GM23338 (cell line): ENCODE data around the gene ADGRV1. TPM values are rescaled to one million over a fixed set of nuclear protein-coding genes. Genes with fewer than 3 reads are reported as not detected.

Source experiments
- ATAC-seq: fragments of 200-7000 bp; cut with Tn5 transposase; 3 replicates; pipeline ENCODE4 v1.9.1; 2020
- DNase-seq: peaks from one replicate; pipeline ENCODE4 v3.0.0-alpha.2; 2015; ENCODE audit warnings: low spot score
- H2AFZ ChIP-seq: fragments of 200-600 bp; sonication (generic); 2 replicates; pipeline ENCODE4 v1.8.0; 2016; ENCODE audit warnings: antibody characterized with exemption, mild to moderate bottlenecking, moderate library complexity
- H3F3A ChIP-seq: fragments of 200-600 bp; sonication (generic); replicated peaks from 2 replicates; pipeline ENCODE4 v1.8.0; 2017; ENCODE audit warnings: antibody characterized with exemption, mixed run types, low read depth
- H3K27ac ChIP-seq: fragments of 200-600 bp; sonication (generic); 2 replicates; pipeline ENCODE4 v1.6.1; 2016; ENCODE audit warnings: low read depth
- H3K27me3 ChIP-seq: fragments of 200-600 bp; sonication (generic); 2 replicates; pipeline ENCODE4 v1.8.0; 2016; ENCODE audit warnings: mild to moderate bottlenecking, mixed run types, moderate library complexity; ENCODE audit not compliant: insufficient read depth
- H3K36me3 ChIP-seq: fragments of 200-600 bp; sonication (generic); 2 replicates; pipeline ENCODE4 v1.8.0; 2016; ENCODE audit warnings: mild to moderate bottlenecking; ENCODE audit not compliant: insufficient read depth
- H3K4me1 ChIP-seq: fragments of 200-600 bp; sonication (generic); 2 replicates; pipeline ENCODE4 v1.8.0; 2016; ENCODE audit warnings: mild to moderate bottlenecking, moderate library complexity; ENCODE audit not compliant: insufficient read depth
- H3K4me2 ChIP-seq: fragments of 200-600 bp; sonication (generic); 2 replicates; pipeline ENCODE4 v1.7.1; 2017; ENCODE audit warnings: mixed run types
- H3K4me3 ChIP-seq: fragments of 200-600 bp; sonication (generic); 2 replicates; pipeline ENCODE4 v1.6.1; 2016; ENCODE audit warnings: mixed run types
- H3K79me2 ChIP-seq: fragments of 200-600 bp; sonication (generic); replicated peaks from 2 replicates; pipeline ENCODE4 v1.8.0; 2017; ENCODE audit warnings: mild to moderate bottlenecking; ENCODE audit not compliant: insufficient read depth
- H3K9me2 ChIP-seq: fragments of 200-600 bp; sonication (generic); 2 replicates; pipeline ENCODE4 v1.8.0; 2017; ENCODE audit not compliant: insufficient read depth
- H4K20me1 ChIP-seq: fragments of 200-600 bp; sonication (generic); replicated peaks from 2 replicates; pipeline ENCODE4 v1.8.0; 2017; ENCODE audit warnings: mild to moderate bottlenecking; ENCODE audit not compliant: insufficient read depth
- H3K27ac Mint-ChIP-seq: 2 replicates; pipeline ENCODE4 v1.8.0; 2020; ENCODE audit warnings: inconsistent platforms, mild to moderate bottlenecking, moderate library complexity, mixed read lengths
- H3K27me3 Mint-ChIP-seq: 3 replicates; pipeline ENCODE4 v1.8.0; 2022; ENCODE audit warnings: low read depth, mild to moderate bottlenecking, moderate library complexity, mixed read lengths, inconsistent platforms; ENCODE audit not compliant: insufficient read depth, poor library complexity
- H3K36me3 Mint-ChIP-seq: 3 replicates; pipeline ENCODE4 v1.8.0; 2021; ENCODE audit warnings: low read depth, mild to moderate bottlenecking, inconsistent platforms, moderate library complexity, mixed read lengths
- H3K4me1 Mint-ChIP-seq: 3 replicates; pipeline ENCODE4 v1.8.0; 2020; ENCODE audit warnings: mild to moderate bottlenecking, inconsistent platforms, mixed read lengths
- H3K4me3 Mint-ChIP-seq: 3 replicates; pipeline ENCODE4 v1.8.0; 2021; ENCODE audit warnings: moderate library complexity, mild to moderate bottlenecking, inconsistent platforms, mixed read lengths
- H3K9me3 Mint-ChIP-seq: 3 replicates; pipeline ENCODE4 v1.8.0; 2020; ENCODE audit warnings: moderate library complexity, mild to moderate bottlenecking, inconsistent platforms, mixed read lengths
- CREB1 ChIP-seq: fragments of 250-450 bp; sonication (Bioruptor Pico); IDR thresholded peaks from 2 replicates; pipeline ENCODE4 v1.5.0; 2020; ENCODE audit warnings: low read depth, mild to moderate bottlenecking, moderate library complexity
- EZH2 ChIP-seq: fragments of 200-600 bp; sonication (generic); IDR thresholded peaks from one replicate; pipeline ENCODE4 v1.8.0; 2017; ENCODE audit warnings: antibody characterized with exemption, mild to moderate bottlenecking, low read depth; ENCODE audit not compliant: unreplicated experiment
- EZH2phosphoT487 ChIP-seq: fragments of 200-600 bp; sonication (generic); IDR thresholded peaks from one replicate; pipeline ENCODE4 v1.8.1; 2018; ENCODE audit warnings: antibody characterized with exemption; ENCODE audit not compliant: unreplicated experiment
- JUNB ChIP-seq: IDR thresholded peaks from one replicate; pipeline ENCODE4 v1.6.1; 2016; ENCODE audit warnings: antibody characterized with exemption; ENCODE audit not compliant: unreplicated experiment
- NANOG ChIP-seq: IDR thresholded peaks from 2 replicates; pipeline ENCODE4 v1.6.1; 2016; ENCODE audit warnings: antibody characterized with exemption, borderline replicate concordance
- POLR2AphosphoS5 ChIP-seq: IDR thresholded peaks from 2 replicates; pipeline ENCODE4 v1.6.1; 2016; ENCODE audit warnings: antibody characterized with exemption, low read depth
- STAT1 ChIP-seq: IDR thresholded peaks from one replicate; pipeline ENCODE4 v1.6.1; 2016; ENCODE audit warnings: antibody characterized with exemption; ENCODE audit not compliant: unreplicated experiment
- ZNF114 ChIP-seq: fragments of 250-450 bp; sonication (Bioruptor Pico); IDR thresholded peaks from 2 replicates; pipeline ENCODE4 v1.5.0; 2020; ENCODE audit warnings: mild to moderate bottlenecking, moderate library complexity
- ZNF331 ChIP-seq: fragments of 250-450 bp; sonication (Bioruptor Pico); IDR thresholded peaks from 2 replicates; pipeline ENCODE4 v1.5.0; 2020; ENCODE audit warnings: low read depth, mild to moderate bottlenecking, moderate library complexity
- polyA plus RNA-seq: library from polyadenylated mRNA; unstranded; fragments of >200 nt; fragmentation: Nextera tagmentation; extraction: Ambion mirVana; gene quantifications from 2 replicates; pipeline ENCODE4 v1.2.1, GENCODE V29; 2016
- total RNA-seq: library from RNA; depleted of rRNA; stranded (reverse); fragments of >200 nt; shearing (Covaris generic); gene quantifications from 2 replicates; pipeline ENCODE4 v1.2.3, GENCODE V29; 2014
- TF ChIP-seq, protein P1 (sequence below), 2 experiments: fragments of 200-600 bp in 1 of 2; sonication (generic) in 1 of 2; conservative IDR thresholded peaks; 2 replicates each; pipeline versions ENCODE4 v1.5.1 to v1.6.1; 2016 to 2017; ENCODE audit warnings: antibody characterized with exemption in 2 of 2, low read depth in 2 of 2, mild to moderate bottlenecking in 2 of 2, moderate library complexity in 1 of 2

ADGRV1 gene
- total and polyA plus RNA-seq, 2 experiments from 2014 or later, result 46.1 to 149 TPM

DNA sequence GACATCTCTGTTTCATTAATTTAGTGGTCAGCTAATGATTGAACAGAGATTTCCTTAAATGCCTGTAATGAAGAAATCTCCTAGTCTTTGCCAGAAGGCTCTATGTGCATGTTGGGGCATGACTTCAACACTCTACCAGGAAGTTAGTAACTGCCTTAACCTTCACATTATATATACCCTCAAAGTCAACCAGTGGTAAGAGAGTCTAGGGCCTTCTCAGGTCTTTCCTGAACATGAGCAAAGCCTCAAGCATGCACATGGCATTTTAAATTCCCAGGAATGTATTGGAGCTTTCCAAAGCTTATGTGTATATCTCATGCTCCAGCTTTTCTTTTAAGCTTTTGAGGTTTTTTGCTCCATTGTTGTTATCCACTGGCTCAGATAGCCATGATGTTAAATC, 436.2 kb downstream of the ADGRV1 start:
- H3K4me2 ChIP-seq, result no peak overlapping the region
- no peak overlapping the region for H3K27ac Mint-ChIP-seq
- H3K27me3 ChIP-seq, result no peaks in the 10 kb centered on the region
- TF ChIP-seq, protein P1, sequence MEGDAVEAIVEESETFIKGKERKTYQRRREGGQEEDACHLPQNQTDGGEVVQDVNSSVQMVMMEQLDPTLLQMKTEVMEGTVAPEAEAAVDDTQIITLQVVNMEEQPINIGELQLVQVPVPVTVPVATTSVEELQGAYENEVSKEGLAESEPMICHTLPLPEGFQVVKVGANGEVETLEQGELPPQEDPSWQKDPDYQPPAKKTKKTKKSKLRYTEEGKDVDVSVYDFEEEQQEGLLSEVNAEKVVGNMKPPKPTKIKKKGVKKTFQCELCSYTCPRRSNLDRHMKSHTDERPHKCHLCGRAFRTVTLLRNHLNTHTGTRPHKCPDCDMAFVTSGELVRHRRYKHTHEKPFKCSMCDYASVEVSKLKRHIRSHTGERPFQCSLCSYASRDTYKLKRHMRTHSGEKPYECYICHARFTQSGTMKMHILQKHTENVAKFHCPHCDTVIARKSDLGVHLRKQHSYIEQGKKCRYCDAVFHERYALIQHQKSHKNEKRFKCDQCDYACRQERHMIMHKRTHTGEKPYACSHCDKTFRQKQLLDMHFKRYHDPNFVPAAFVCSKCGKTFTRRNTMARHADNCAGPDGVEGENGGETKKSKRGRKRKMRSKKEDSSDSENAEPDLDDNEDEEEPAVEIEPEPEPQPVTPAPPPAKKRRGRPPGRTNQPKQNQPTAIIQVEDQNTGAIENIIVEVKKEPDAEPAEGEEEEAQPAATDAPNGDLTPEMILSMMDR (conservative IDR thresholded peaks at IDR 0.05; ENCODE audit: low read depth in 2 of 2), result no peak
- TF ChIP-seq EZH2phosphoT487, result no peak
- TF ChIP-seq POLR2AphosphoS5, result no peak
- no peak for TF ChIP-seq CREB1 (CRISPR knock-in tag)
- no peak for TF ChIP-seq STAT1
- TF ChIP-seq JUNB, result no peak
- TF ChIP-seq NANOG, result no peak
- peaks cover 1% of the 10 kb centered on the region for H3K27me3 Mint-ChIP-seq
- peaks cover 10% of the 10 kb centered on the region for H3K4me1 ChIP-seq
- no peaks in the 10 kb centered on the region for H4K20me1 ChIP-seq
- H2AFZ ChIP-seq, result no peak overlapping the region
- no peaks in the 10 kb centered on the region for H3K36me3 ChIP-seq
- peaks cover 15% of the 10 kb centered on the region for H3K9me3 Mint-ChIP-seq
- DNase-seq (no peak), ATAC-seq (no peak)
- H3K36me3 Mint-ChIP-seq, result peaks cover 39% of the 10 kb centered on the region
- H3K27ac ChIP-seq, result no peak overlapping the region
- H3K4me3 ChIP-seq, result no peak overlapping the region
- no peak overlapping the region for H3K4me3 Mint-ChIP-seq
- peaks cover 5% of the 10 kb centered on the region for H3K4me1 Mint-ChIP-seq
- H3K9me2 ChIP-seq, result no peaks in the 10 kb centered on the region
- no peaks in the 10 kb centered on the region for H3F3A ChIP-seq
- H3K79me2 ChIP-seq, result no peaks in the 10 kb centered on the region; the same call in 1 of the 2 replicates

DNA sequence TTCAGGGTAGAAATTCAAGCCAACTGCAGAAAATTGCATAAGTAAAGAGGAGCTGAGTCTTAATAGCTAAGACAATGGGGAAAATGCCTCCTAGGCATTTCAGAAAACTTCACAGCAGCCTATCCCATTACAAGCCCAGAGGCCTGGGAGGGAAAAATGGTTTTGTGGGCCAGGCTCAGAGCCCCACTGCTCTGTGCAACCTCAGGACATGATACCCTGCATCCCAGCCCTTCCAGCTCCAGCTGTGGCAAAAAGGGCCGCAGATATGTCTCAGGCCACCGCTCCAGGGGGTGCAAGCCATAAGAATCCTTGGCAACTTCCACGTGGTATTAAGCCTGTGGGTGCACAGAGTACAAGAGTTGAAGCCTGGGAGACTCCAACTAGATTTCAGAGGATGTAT, 437.5 kb downstream of the ADGRV1 start:
- DNase-seq, result no peak
- Mint-ChIP-seq H3K4me1 (no peaks in the 10 kb centered on the region; the same call in 2 of the 3 replicates), H3K27me3 (no peaks in the 10 kb centered on the region), H3K9me3 (peaks cover 15% of the 10 kb centered on the region), H3K27ac (no peak overlapping the region), H3K36me3 (peaks cover 39% of the 10 kb centered on the region), H3K4me3 (no peak overlapping the region)
- no peaks in the 10 kb centered on the region for H3K9me2 ChIP-seq
- H3K27ac ChIP-seq, result no peak overlapping the region
- no peaks in the 10 kb centered on the region for H3K27me3 ChIP-seq
- no peak overlapping the region for H2AFZ ChIP-seq
- no peaks in the 10 kb centered on the region for H3K36me3 ChIP-seq
- no peaks in the 10 kb centered on the region for H4K20me1 ChIP-seq
- TF ChIP-seq ZNF331 (CRISPR knock-in tag) (no peak), NANOG (no peak), EZH2 (no peak), ZNF114 (no peak)
- TF ChIP-seq, protein P1 (conservative IDR thresholded peaks at IDR 0.05; ENCODE audit: low read depth in 2 of 2), result no peak
- no peaks in the 10 kb centered on the region for H3F3A ChIP-seq
- no peaks in the 10 kb centered on the region for H3K4me1 ChIP-seq
- no peaks in the 10 kb centered on the region; the same call in 1 of the 2 replicates for H3K79me2 ChIP-seq
- no peak overlapping the region for H3K4me2 ChIP-seq
- no peak overlapping the region for H3K4me3 ChIP-seq
- ATAC-seq, result no peak
